ENCODE measurements around the gene TMEM179.

TMEM179 gene

GRCh38 chr14:104592785-104593184 lies 11.8 kb downstream of the TMEM179 start:
- DNase-seq (ENCODE audit: low spot score): no peak
- CTCF ChIA-PET: no interaction called here
- POLR2A ChIA-PET (ENCODE audit: low non-redundant PET): no interaction called here
- no peak overlapping the region for H3K27ac ChIP-seq
- TF ChIP-seq CTCF (conservative IDR thresholded peaks at IDR 0.05; ENCODE audit: low read depth): no peak

- ChIA-PET CTCF (no interaction called here), POLR2A (ENCODE audit: low non-redundant PET) (no interaction called here)
- TF ChIP-seq CTCF (conservative IDR thresholded peaks at IDR 0.05; ENCODE audit: low read depth): no peak
- no peak overlapping the region for H3K27ac ChIP-seq
- no peak for DNase-seq (ENCODE audit: low spot score)
Observed at GRCh38 chr14:104592292-104592672, 12.3 kb downstream of the TMEM179 start.

GRCh38 chr14:104591506-104592291 lies 12.9 kb downstream of the TMEM179 start:
- ChIA-PET CTCF (no interaction called here), POLR2A (ENCODE audit: low non-redundant PET) (no interaction called here)
- TF ChIP-seq CTCF (conservative IDR thresholded peaks at IDR 0.05; ENCODE audit: low read depth): no peak
- H3K27ac ChIP-seq: no peak overlapping the region
- no peak for DNase-seq (ENCODE audit: low spot score)

GRCh38 chr14:104591031-104591430 lies 13.5 kb downstream of the TMEM179 start:
- CTCF ChIA-PET: interaction anchor here (0.6 kb wide), 1 partner anchor 831 kb away, joined by 3 read pairs; no protein-coding TSS in a partner anchor
- POLR2A ChIA-PET (ENCODE audit: low non-redundant PET): no interaction called here
- TF ChIP-seq CTCF (conservative IDR thresholded peaks at IDR 0.05; ENCODE audit: low read depth): no peak
- H3K27ac ChIP-seq: no peak overlapping the region
- DNase-seq (ENCODE audit: low spot score): no peak

GRCh38 chr14:104590240-104590965 lies 14.2 kb downstream of the TMEM179 start:
- CTCF ChIA-PET: interaction anchor here (0.6 kb wide), 1 partner anchor 830 kb away, joined by 3 read pairs; no protein-coding TSS in a partner anchor
- DNase-seq (ENCODE audit: low spot score): no peak
- no peak for TF ChIP-seq CTCF (conservative IDR thresholded peaks at IDR 0.05; ENCODE audit: low read depth)
- POLR2A ChIA-PET (ENCODE audit: low non-redundant PET): no interaction called here
- H3K27ac ChIP-seq: no peak overlapping the region

GRCh38 chr14:104589338-104590195 lies 15.0 kb downstream of the TMEM179 start:
- CTCF ChIA-PET: interaction anchor here (0.6 kb wide), 1 partner anchor 42 kb away, joined by 3 read pairs; no protein-coding TSS in a partner anchor
- no peak for DNase-seq (ENCODE audit: low spot score)
- TF ChIP-seq CTCF (conservative IDR thresholded peaks at IDR 0.05; ENCODE audit: low read depth): no peak
- POLR2A ChIA-PET (ENCODE audit: low non-redundant PET): no interaction called here
- no peak overlapping the region for H3K27ac ChIP-seq
